ENCODE measurements around the gene CD52. TPM values are rescaled to one million over a fixed set of nuclear protein-coding genes. Genes with fewer than 3 reads are reported as not detected.

Gene CD52
- total RNA-seq, 4 donors from 2014 or later, result 1.8 to 2.7 (median 2.2) TPM; not detected in 1

GRCh38 chr1:26287033-26287711, 30.6 kb upstream of the CD52 start:
- no peaks in the 10 kb centered on the region for H3K36me3 ChIP-seq
- peak overlapping the region in 3 of 4 donors; percentile 60 to 97 (median 95) for H3K27ac ChIP-seq
- H3K9me3 ChIP-seq, result no peaks in the 10 kb centered on the region
- peaks cover 0 to 80% (median 26%) of the 10 kb centered on the region in 3 donors for H3K4me1 ChIP-seq
- peak; percentile 77 for ATAC-seq
- H3K4me3 ChIP-seq, result no peak overlapping the region
- TF ChIP-seq CTCF (IDR thresholded peaks at IDR 0.05) (peak in 1 of 4 experiments; percentile 7), POLR2A (IDR thresholded peaks at IDR 0.05) (no peak), EP300 (IDR thresholded peaks at IDR 0.05) (no peak), POLR2AphosphoS5 (IDR thresholded peaks at IDR 0.05) (peak; percentile 19)
- 58 to 59% methylated on average over 5 to 7 of the region's 8 CpGs for WGBS, 2 donors (ENCODE audit: low coverage in 1 of 2)
- no peaks in the 10 kb centered on the region for H3K27me3 ChIP-seq

- WGBS, 2 donors (ENCODE audit: low coverage in 1 of 2), result 72 to 92% methylated on average over 2 to 4 of the region's 5 CpGs
- no peak for ATAC-seq
- Histone ChIP-seq H3K4me1 (peaks cover 0 to 74% (median 26%) of the 10 kb centered on the region in 3 donors), H3K27me3 (no peaks in the 10 kb centered on the region), H3K4me3 (no peak overlapping the region), H3K36me3 (peaks cover 0 to 1% of the 10 kb centered on the region in 2 donors), H3K9me3 (no peaks in the 10 kb centered on the region), H3K27ac (peak overlapping the region in 3 of 4 donors; percentile 60 to 97 (median 95))
- TF ChIP-seq POLR2AphosphoS5 (IDR thresholded peaks at IDR 0.05), result no peak
- no peak for TF ChIP-seq EP300 (IDR thresholded peaks at IDR 0.05)
- TF ChIP-seq CTCF (IDR thresholded peaks at IDR 0.05), result no peak
- no peak for TF ChIP-seq POLR2A (IDR thresholded peaks at IDR 0.05)
Observed at GRCh38 chr1:26287811-26288210, 29.9 kb upstream of the CD52 start.

GRCh38 chr1:26288311-26288941, 29.3 kb upstream of the CD52 start:
- H3K27me3 ChIP-seq, result no peaks in the 10 kb centered on the region
- peaks cover 0 to 71% (median 26%) of the 10 kb centered on the region in 3 donors for H3K4me1 ChIP-seq
- H3K9me3 ChIP-seq, result no peaks in the 10 kb centered on the region
- peaks cover 0 to 5% of the 10 kb centered on the region in 2 donors for H3K36me3 ChIP-seq
- peak overlapping the region in 3 of 4 donors; percentile 60 to 97 (median 95) for H3K27ac ChIP-seq
- ATAC-seq, result no peak
- WGBS, 2 donors (ENCODE audit: low coverage in 1 of 2), result 14% methylated on average over 2 of the region's 5 CpGs; no CpG with 5 or more reads in 1 of the 2 donors
- H3K4me3 ChIP-seq, result no peak overlapping the region
- no peak for TF ChIP-seq CTCF (IDR thresholded peaks at IDR 0.05)

GRCh38 chr1:26289158-26290059, 28.3 kb upstream of the CD52 start:
- H3K27ac ChIP-seq, result peak overlapping the region in 3 of 4 donors; percentile 27 to 95 (median 60)
- WGBS, 2 donors (ENCODE audit: low coverage in 1 of 2), result 67 to 94% methylated on average over 1 to 6 of the region's 21 CpGs
- H3K4me3 ChIP-seq, result no peak overlapping the region
- H3K9me3 ChIP-seq, result no peaks in the 10 kb centered on the region
- peaks cover 0 to 11% of the 10 kb centered on the region in 2 donors for H3K36me3 ChIP-seq
- H3K27me3 ChIP-seq, result no peaks in the 10 kb centered on the region
- peaks cover 0 to 61% (median 23%) of the 10 kb centered on the region in 3 donors for H3K4me1 ChIP-seq
- TF ChIP-seq POLR2AphosphoS5 (IDR thresholded peaks at IDR 0.05) (no peak), EP300 (IDR thresholded peaks at IDR 0.05) (no peak), POLR2A (IDR thresholded peaks at IDR 0.05) (no peak), CTCF (IDR thresholded peaks at IDR 0.05) (no peak)
- no peak for ATAC-seq

All from gastroesophageal sphincter (tissue), 4 donors.